CD4-positive, alpha-beta T cell treated with Interleukin-4 for 1 hour (primary cell): ENCODE data around the gene XXYLT1.
"Not testable (repeated sequence)": the region's sequence is repeated elsewhere in the genome, so short reads cannot be mapped to it uniquely, and the experiment has no call there.

Source experiments
- DNase-seq, 2 donors: peaks; one replicate each; pipeline ENCODE4 v3.0.0-alpha.2; 2020 to 2022

XXYLT1 gene

DNA sequence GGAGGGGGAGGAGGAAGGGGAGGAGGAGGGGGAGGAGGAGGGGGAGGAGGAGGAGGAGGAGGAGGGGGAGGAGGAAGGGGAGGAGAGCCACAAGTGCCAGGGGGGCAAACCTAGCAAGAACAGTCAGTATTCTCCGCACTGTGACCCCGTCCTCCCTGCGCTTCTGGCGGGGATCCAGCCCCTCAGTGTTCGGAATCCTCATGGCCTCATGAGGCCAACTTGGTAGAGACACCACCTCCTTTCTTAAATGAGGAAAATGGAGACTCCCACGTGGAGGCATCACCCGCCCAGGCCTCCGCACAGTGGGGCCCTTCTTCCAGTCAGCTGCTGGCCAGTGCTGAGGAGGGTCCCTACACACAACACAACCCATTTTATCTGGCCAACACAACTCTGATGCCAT is 163.4 kb downstream of the XXYLT1 start:
- DNase-seq, result no peak

DNA sequence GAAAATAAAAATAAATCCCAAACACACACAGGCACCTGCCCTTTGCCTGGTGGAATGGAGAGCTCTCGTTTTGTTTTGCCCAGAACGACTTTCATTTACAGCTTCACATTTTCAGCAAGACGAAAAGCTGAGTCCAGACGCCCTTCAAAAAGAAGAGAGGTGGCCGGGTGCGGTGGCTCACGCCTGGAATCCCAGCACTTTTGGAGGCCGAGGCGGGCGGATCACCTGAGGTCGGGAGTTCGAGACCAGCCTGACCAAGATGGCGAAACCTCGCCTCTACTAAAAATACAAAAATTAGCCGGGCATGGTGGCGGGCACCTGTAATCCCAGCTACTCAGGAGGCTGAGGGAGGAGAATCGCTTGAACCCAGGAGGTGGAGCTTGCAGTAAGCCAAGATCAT is 163.9 kb downstream of the XXYLT1 start:
- not testable (repeated sequence) for DNase-seq

- peak; percentile 65 to 70 for DNase-seq
These were observed 164.5 kb downstream of the XXYLT1 start for GRCh38 chr3:195106418-195106906.

DNA sequence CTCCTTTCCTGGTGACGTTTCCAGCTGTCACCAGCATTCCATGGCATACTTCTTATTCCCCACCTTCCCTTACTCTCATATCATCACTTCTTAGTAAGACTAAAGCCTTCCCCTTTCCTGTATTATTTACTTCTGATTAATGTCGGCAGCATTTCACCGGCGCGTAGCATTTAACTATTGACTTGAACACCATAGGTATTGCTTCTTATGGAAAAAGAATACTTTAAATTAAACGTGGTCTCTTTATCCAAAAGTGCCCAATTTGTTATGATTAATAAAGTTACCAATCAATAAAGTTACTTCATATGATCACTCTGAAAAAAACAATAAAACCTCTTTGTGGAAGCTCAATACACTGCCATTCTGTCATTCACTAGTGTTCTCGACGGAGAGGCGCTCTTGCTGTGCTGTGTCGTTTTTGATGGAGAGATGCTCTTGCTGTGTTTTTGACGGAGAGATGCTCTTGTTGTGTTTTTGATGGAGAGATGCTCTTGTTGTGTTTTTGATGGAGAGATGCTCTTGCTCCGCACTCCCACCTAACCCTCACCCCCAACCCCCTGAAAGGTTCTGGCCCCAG is 165.0 kb downstream of the XXYLT1 start:
- no peak for DNase-seq

DNA sequence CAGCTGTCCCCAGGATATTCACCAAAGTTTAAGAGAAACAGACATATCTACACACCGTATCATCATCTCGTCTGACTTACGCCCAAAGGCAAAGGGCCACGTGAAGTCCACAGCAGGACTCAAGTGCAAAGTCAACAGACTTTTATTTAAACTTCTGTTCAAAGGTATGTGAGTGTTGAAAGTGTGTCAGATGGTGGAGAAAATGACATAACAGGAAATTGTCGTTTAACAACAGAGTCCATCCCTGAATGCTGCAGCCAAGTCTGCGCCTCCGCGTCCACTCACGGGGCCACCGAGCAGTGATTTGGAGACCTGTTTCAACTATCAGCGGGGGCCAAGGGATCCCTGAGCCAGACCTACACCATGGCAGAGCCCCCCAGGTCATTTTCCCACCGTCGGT is 165.6 kb downstream of the XXYLT1 start:
- DNase-seq, result no peak

DNA sequence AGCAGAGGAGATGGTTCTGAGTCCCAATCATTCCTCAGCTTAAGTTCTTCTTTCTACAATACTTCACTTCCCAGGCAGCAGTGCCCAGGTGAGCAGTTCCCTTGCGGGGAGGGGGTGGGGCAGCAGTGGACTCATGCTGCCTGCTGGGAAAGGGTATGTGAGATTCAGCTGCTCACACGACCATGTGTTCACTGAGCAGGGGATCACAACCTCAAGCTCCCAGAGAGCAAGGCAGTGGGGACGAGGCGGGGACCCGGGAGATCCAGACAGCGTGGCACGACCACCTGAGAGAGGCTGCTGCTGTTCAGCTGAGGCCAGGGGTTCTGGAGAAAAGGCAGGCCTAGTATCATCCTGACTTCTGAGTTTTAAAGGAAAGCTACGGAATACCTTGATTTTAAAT is 166.6 kb downstream of the XXYLT1 start:
- no peak for DNase-seq

DNA sequence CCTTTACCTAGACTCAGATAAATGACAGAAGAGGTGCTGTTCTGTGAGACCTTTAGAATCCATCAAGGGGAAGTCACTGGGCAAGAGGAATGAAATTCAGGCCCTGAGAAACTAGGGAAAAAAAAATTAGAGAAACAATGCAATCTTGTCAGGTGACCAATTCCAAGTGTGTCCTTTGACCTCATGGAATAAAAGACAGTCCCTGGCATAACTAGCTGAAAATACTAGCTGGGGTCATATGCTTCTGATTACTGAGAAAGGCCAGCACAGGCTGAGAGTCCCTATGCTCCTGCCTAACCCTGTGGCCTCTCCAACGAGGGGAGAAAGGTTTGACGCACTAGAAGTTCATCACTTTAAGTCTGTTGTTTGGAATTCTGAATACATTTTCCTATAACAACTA is 167.3 kb downstream of the XXYLT1 start:
- DNase-seq, result no peak

GRCh38 chr3:195102609-195103467 is 168.1 kb downstream of the XXYLT1 start:
- DNase-seq, result peak in 1 of 2 donors; percentile 41

GRCh38 chr3:195101927-195102608 is 168.9 kb downstream of the XXYLT1 start:
- DNase-seq, result no peak

DNA sequence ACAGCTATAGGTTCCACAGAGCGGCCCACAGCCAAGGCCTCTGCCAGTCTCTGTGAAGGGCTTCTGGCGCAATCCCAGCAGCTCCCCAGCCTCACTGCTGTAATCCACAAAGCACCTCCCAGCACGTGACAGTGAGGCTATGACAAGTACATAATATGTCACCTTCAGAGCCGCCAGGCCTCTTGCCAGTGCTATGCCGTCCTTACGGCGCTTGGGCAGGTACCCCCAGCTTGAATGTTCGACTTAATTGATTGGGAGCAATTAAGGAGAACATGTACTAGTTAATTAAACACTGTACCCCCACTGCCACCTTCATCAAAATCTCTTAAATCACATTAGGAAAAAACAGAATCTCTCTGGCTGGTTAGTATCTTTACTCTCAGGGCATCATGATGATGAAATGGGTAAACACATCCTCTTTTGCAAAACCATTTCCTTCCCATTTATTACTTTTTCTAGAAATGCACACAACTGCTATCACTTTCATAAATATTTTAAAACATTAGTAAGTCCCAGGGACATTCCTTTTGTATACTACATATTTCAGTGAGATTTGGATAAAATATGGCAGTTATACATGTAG is 169.9 kb downstream of the XXYLT1 start:
- peak; percentile 23 to 78 for DNase-seq

GRCh38 chr3:195099951-195100785 is 170.8 kb downstream of the XXYLT1 start:
- DNase-seq, result no peak

DNA sequence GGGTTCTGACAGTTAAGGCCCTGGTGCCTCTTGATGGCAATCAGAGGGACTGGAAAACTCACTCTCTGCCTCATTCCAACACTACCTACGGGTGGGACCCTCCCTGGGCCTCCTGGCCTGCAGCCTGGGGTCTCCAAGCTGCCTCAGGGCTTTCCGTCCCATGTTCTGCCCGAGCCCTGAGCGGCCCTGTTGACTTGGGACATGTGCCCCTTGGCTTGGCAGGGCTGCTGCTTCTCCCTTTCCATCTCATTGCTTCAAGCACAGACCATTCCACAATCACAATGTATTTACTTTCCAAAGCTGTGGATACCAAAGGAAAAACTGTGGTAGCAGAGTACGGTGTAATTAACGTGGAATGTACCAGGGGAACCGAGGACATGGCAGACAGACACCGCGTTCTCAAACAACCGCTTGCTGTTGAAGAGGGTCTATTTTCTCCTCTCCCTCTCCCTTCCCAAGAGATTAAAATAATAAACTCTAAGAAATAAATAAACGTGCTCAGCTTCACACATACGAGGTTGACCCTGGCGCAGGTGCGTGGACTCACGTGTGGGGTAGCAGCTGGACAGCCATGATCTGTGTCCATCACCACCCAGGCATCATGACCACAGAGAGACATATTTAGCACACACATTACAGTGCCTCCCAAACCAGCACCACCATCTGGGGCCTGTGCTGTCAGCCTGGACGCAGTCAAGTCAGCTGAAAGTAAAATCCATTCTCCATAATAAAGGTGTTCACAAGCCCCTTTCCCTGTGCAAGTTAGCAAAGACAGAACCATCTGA is 172.0 kb downstream of the XXYLT1 start:
- no peak for DNase-seq

DNA sequence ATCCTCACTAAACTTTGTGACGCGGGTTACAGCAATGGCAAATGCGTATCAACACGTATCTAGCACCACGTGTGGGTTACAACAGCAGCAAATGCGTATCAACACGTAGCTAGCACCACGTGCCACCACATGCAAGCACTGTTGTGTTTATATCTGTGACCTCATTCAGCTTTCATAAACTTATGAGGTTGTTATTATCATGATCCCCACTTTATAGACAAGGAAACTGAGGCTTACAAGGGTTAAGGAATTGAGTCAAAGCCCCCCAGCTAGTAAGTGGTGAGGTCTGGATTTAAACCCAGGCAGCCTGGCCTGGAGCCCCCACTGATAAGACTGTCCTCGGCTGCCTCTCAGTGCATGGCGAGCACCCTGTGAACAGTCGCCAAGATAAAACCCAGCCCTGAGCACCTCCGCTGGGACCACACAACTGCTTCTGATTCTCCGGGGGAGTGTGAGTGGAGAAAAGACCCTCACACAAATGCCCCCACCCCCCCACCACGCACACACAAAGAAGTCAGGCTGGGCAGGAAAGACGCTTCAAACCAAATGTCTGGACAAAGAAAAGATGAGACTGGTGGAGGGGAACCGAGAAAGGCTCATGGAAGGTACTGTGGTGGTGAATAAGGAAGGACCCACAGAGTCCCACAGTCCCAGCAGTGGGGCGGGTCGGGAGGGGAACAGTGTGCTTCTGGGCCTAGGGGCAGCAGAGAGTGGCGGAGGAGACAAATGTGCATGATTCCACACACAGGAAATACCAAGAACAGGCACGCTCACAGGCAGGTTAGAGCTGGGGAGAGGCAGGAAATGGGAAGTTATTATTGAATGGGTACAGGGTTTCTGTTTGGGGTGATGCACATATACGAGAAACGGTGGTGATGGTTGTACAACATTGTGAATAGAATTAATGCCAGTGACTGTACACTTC is 173.4 kb downstream of the XXYLT1 start:
- no peak for DNase-seq

- no peak for DNase-seq
These were observed 174.3 kb downstream of the XXYLT1 start for GRCh38 chr3:195096484-195097330.

- no peak for DNase-seq
These were observed 174.9 kb downstream of the XXYLT1 start for GRCh38 chr3:195096053-195096452.

DNA sequence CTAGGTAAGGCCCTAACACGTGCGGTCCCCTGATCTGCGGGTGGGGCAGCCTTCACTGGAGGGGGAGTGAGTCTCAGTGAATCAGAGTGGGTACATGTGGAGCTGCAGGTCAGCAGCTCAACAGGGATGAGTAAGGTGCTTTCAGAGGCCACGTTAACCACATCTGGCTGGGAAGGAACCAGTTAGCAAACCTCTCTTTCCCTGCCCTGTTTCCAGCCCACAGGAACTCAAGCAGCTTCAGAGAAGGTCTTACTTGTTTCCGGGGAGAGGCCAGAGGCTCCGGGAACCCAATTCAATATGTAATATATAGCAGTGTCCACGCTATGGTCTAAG is 175.3 kb downstream of the XXYLT1 start:
- no peak for DNase-seq

DNA sequence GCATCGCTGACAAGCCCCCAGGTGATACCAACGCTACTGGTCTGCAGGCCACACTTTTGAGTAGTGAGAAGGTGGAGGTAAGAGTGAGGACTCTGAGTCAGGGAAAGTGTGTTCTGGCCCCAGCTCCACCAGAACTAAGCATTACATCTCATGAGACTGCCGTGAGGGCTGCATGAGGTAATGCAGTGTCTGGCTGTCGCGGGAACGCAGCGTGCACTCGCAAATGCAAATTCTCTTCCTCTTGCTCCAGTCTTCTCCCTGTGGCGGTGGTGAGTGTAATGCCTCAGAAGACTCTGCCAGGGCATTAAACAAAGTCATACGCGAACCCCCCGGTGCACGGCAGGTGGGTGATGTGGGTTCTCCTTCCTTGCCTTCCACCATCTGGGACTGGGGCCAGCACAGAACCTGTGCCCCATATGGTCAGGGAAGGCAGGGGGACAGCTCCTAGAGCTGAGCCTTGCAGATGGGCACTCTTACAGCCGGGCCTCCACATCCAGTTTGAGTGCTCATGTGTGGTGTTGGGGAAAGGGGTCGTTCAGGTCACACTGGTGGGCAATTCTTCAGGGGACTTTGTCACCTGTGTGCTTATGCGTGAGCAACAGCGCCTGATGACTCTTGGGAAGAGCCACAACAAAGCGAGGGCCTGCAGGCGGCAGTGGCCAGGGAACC is 175.8 kb downstream of the XXYLT1 start:
- peak in 1 of 2 donors; percentile 60 for DNase-seq

GRCh38 chr3:195094191-195094921 is 176.6 kb downstream of the XXYLT1 start:
- DNase-seq, result peak in 1 of 2 donors; percentile 65
